NCI-H526 treated with DMSO at 0.1 percent for 48 hours (cell line): Measurements from ENCODE around the gene PAK5.
A peak's percentile ranks its signal among the peaks of the same experiment; 100 is the strongest.
"Not testable (repeated sequence)": the region's sequence is repeated elsewhere in the genome, so short reads cannot be mapped to it uniquely, and the experiment has no call there.

Source experiments
- DNase-seq: peaks from one replicate; lab custom pipeline; 2025; lab: John Stamatoyannopoulos, UW

PAK5 gene

GRCh38 chr20:9685011-9685410 lies 153.9 kb downstream of the PAK5 start:
- DNase-seq = no peak

GRCh38 chr20:9677100-9677623 lies 161.7 kb downstream of the PAK5 start:
- no peak for DNase-seq

DNA sequence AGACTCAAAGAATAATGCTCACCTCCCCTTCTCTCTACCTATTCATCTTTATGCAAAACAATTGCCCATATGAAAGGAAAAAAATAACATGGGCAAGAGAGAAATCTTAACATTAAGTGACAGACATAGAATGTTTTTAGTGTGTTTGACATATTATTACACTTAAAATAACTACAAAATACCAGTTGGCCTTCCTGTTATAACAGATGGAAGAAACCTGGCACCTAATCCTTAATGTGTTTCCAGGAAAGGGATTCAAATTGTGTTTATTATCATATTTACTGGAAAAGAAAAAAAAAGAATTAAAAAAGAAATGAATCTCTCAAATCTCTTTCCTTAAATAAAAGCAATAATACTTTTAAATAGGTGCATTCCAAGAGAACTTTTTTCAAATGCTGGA lies 165.9 kb downstream of the PAK5 start:
- no peak for DNase-seq

DNA sequence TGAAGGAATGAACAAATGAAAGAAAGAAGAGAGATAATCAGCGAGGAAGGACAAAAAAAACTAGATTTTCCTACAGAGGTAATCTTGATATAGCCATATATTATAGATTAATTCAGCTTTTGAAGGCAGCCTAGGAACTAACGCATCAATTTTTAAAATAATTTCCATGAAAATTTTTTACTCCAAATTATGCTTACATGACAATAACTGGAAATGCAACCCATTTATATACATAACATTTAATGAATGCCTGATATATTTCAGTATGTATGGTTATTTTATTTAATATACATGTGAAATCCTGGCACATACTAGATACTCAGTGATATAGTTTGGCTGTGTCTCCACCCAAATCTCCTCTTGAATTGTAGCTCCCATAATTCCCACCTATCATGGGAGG lies 166.8 kb downstream of the PAK5 start:
- DNase-seq = no peak

GRCh38 chr20:9668381-9668780 lies 170.5 kb downstream of the PAK5 start:
- no peak for DNase-seq

- DNase-seq = no peak
These were observed 175.5 kb downstream of the PAK5 start for GRCh38 chr20:9663423-9663822.

GRCh38 chr20:9660236-9660868 lies 178.5 kb downstream of the PAK5 start:
- DNase-seq = no peak

DNA sequence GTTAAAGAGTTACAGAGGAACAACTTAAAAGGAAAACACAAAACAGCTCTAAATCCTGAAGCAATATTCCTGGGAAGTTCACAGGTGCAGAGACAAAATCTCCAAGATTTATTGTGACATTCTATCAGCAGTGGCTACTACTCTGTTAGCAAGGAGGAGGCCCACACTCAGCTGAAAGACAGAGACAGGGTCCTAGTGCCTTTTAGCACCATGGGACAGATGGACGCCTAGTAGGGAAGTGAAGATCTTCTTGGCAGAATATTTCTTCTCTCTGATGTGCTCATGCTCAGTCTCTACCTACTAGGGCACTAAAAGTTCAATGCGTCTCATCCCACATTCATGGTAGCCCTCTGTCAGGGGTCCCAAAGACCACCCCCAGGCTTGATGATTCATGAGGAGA lies 191.1 kb downstream of the PAK5 start:
- no peak for DNase-seq

GRCh38 chr20:9646375-9646774 lies 192.5 kb downstream of the PAK5 start:
- DNase-seq = no peak

DNA sequence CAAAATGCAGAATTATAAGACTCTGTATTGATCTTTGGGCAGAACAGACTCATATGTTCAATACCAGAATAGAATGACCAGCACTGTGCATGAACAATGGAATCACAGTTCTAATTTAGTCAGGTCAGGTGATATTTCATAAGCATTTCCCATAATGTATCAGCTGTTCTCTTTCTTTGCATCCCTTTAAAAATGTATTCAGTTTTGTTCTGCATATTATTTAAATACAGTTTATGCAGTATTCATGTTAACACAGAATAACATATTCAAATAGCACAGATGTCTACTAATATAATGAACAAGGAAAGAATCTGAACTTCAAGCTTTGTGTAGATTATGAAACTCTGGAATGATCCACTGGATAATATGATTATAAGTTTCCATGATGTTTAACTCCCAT lies 196.0 kb downstream of the PAK5 start:
- peak; percentile 20 for DNase-seq

DNA sequence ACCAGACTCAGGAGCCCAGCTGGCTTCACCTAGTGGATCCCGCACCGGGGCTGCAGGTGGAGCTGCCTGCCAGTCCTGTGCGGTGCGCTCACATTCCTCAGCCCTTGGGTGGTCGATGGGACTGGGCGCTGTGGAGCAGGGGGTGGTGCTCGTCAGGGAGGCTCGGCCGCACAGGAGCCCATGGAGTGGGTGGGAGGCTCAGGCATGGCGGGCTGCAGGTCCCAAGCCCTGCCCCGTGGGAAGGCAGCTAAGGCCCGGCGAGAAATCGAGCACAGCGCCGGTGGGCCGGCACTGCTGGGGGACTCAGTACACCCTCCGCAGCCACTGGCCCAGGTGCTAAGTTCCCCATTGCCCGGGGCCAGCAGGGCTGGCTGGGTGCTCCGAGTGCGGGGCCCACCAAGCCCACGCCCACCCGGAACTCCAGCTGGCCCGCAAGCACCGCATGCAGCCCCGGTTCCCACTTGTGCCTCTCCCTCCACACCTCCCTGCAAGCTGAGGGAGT lies 197.3 kb downstream of the PAK5 start:
- DNase-seq = not testable (repeated sequence)

DNA sequence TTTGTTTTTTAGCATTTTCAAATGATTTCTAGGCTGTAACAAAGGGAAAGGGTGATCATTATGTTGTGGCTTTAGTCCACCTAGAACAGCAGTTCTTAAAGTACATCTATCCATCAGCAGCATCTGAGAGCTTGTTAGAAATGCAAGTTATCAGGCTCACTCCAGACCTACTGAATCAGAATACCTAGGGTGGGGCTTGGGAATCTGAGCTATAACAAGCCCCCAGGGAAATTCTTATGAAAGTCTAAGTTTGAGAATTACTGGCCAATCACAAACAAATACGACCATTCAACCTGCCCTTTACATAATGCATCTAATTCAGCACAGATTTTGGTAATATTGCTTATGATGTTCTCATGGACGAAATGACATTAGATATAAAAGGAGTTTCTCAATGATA lies 201.0 kb downstream of the PAK5 start:
- DNase-seq = no peak

- no peak for DNase-seq
These were observed 203.1 kb downstream of the PAK5 start for GRCh38 chr20:9635750-9636149.

GRCh38 chr20:9634327-9634726 lies 204.5 kb downstream of the PAK5 start:
- DNase-seq = no peak

DNA sequence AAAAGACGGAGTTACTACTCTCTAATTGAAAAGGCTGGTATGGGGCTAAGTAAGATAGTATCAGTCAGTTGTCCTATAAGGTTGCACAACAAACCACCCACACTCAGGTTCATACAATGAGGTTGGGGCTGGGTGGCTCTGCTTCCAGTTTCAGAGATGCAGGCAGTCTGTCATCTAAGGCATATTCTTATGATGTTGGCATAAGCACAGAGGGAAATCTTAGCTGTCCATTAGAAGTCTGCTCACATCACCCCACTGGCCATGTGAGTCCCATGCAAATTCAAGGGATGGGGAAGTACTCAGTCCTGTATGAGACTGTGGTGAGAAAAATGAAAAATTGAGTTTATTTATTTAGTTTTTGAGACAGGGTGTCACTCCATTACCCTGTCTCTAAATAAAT lies 205.9 kb downstream of the PAK5 start:
- no peak for DNase-seq

- DNase-seq = no peak
These were observed 206.6 kb downstream of the PAK5 start for GRCh38 chr20:9632265-9632664.

DNA sequence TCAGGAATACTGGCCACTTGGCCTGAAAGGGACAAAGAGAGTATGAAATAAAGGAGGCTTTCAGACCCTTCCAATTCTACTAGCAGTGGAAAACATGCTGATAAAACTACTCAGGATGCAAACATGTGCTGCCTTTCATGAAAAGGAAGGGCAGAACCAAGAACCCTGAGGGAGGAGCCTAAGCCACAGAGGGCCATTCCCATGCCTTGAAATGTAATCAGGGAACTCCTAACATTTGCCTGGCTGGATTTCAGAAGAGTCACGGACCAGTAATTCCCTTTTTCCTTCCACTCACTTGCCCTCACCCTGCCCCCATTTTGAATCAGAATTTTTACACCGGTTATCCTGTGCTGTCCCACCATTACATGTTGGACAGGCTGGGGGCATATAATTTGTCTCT lies 208.3 kb downstream of the PAK5 start:
- no peak for DNase-seq

DNA sequence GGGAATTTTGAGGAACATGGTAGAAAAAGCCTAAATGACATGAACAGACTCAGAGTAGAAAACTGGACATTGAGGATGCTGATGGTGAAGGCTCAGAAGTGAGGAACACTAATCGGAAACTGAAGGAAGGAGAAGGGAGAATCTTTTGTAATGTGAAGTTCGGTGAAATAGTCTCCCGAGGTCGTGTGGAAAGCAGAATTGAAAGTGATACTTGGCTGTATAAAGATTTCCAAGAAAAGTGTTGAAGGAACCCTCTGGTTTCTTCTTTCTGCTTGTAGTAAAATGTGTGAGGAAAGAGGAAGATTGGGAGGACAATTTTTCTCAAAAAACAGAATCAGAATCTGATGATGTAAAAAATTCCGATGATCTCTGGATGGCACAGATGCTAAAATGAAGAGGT lies 209.0 kb downstream of the PAK5 start:
- no peak for DNase-seq

DNA sequence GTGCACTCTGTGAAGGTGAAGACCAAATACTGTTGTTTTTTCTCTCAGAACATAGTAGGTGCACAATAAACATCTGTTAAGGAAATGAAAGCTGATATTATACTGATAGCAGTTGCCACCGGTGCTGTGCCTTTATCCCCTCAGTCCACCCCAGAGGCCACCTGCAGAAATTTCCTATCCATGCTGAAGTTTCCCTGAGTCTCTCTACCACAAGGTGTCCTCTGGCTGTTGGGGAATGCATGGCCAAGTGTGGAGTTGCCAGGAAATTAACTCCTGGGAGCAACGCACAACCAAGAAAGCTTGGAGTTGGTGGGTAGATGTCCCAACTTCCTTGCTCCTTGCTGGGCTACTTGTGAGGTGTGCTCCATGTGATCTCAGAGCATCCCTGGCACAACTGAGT lies 210.3 kb downstream of the PAK5 start:
- no peak for DNase-seq

GRCh38 chr20:9628141-9628540 lies 210.7 kb downstream of the PAK5 start:
- no peak for DNase-seq

GRCh38 chr20:9627219-9627618 lies 211.7 kb downstream of the PAK5 start:
- DNase-seq = no peak

DNA sequence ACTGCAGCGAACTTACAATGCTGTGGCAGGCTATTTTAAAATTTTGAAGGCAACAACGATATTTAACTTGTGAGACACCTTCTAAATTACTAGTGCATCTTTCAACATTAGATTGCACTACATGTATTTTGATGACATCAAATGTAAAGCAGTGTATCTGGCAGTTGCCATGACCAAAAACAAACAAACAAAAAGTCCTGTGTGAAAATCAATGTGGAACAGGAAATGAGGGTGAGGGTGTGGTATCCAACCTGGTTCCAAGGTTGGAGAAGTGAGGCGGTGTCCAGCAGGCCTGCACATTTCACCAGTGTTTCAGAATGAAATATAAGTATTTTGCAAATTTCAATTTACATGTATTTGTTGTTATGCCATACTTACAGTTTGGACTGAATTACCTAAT lies 212.5 kb downstream of the PAK5 start:
- DNase-seq = no peak

DNA sequence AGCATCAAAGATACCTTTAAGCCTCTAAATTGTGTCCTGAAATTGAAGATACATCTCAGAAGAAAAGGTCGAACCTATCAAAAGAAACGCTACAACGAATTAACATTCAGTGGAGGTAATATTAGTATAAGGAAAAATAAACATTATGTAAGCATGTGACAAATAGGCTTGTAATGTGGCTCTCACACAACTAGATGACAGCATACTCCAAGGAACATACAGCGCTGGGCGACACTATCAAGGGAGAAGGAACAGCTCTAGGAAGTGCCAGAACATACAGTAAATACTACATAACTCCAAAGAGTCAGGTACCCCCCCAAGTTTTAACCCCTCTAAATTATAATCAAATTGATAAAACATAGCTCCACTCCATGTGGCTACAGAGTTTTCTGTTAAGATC lies 220.9 kb downstream of the PAK5 start:
- DNase-seq = peak; percentile 81

DNA sequence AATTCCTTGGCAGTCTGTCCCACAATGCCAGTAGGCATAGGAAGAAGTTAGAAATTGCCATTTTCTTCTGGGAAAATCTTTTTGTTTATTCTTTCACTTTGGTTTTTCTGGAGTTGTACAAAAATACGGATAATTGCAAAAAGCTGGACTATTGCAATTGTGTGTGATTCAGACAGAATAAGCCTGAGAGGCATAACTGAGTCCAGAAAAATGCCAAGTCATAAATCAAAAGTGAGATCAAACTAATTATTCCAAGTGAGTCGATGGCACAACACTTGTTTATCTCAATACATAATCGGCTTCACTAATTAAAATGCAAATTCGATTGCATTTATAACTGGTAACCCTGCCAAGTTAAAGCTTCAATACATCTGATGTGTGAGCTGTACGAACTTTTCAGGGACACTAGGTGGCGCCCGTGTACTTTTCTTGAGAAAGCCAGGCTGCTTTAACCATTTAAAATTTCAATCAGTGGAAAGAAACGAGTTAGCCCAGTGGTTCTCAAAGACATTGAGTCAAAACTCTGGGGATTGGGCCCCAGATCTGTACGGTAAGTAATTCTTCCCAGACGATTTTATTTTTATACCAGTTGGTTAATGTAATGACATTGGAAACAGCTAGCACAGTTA lies 221.9 kb downstream of the PAK5 start:
- peak; percentile 85 for DNase-seq
